Measurements from ENCODE around the gene TCF4.

Gene TCF4

GRCh38 chr18:55543130-55543704, 44.8 kb downstream of the TCF4 start:
- DNase-seq = no peak

- DNase-seq = no peak
Measured at GRCh38 chr18:55541571-55541970, 46.4 kb downstream of the TCF4 start.

- no peak for DNase-seq
Measured at GRCh38 chr18:55539240-55539639, 48.8 kb downstream of the TCF4 start.

- DNase-seq = no peak
Measured at GRCh38 chr18:55534996-55535395, 53.0 kb downstream of the TCF4 start.

- DNase-seq = no peak
Measured at GRCh38 chr18:55534547-55534946, 53.4 kb downstream of the TCF4 start.

GRCh38 chr18:55530166-55530565, 57.8 kb downstream of the TCF4 start:
- no peak for DNase-seq

- DNase-seq = no peak
Measured at GRCh38 chr18:55529581-55529980, 58.4 kb downstream of the TCF4 start.

GRCh38 chr18:55525845-55526244, 62.1 kb downstream of the TCF4 start:
- no peak for DNase-seq

- no peak for DNase-seq
Measured at GRCh38 chr18:55524353-55525073, 63.5 kb downstream of the TCF4 start.

GRCh38 chr18:55523001-55523400, 65.0 kb downstream of the TCF4 start:
- no peak for DNase-seq

GRCh38 chr18:55522011-55522410, 66.0 kb downstream of the TCF4 start:
- DNase-seq = no peak

- DNase-seq = no peak
Measured at GRCh38 chr18:55517055-55517454, 70.9 kb downstream of the TCF4 start.

- no peak for DNase-seq
Measured at GRCh38 chr18:55515941-55516710, 71.9 kb downstream of the TCF4 start.

- DNase-seq = no peak
Measured at GRCh38 chr18:55515214-55515613, 72.8 kb downstream of the TCF4 start.

- no peak for DNase-seq
Measured at GRCh38 chr18:55513161-55513560, 74.8 kb downstream of the TCF4 start.

- no peak for DNase-seq
Measured at GRCh38 chr18:55511277-55511676, 76.7 kb downstream of the TCF4 start.

- no peak for DNase-seq
Measured at GRCh38 chr18:55510809-55511208, 77.2 kb downstream of the TCF4 start.

- no peak for DNase-seq
Measured at GRCh38 chr18:55509631-55510324, 78.2 kb downstream of the TCF4 start.

GRCh38 chr18:55508651-55509050, 79.3 kb downstream of the TCF4 start:
- DNase-seq = no peak

- no peak for DNase-seq
Measured at GRCh38 chr18:55506074-55506473, 81.9 kb downstream of the TCF4 start.

- DNase-seq = no peak
Measured at GRCh38 chr18:55504808-55505207, 83.2 kb downstream of the TCF4 start.

GRCh38 chr18:55503167-55503820, 84.7 kb downstream of the TCF4 start:
- DNase-seq = no peak
